HG03159 (cell line): ENCODE results near the gene AATK.

ENCODE experiments used
- ATAC-seq: cut with Tn5 transposase; IDR thresholded peaks from one replicate; pipeline ENCODE4 v1.9.1; 2021; ENCODE audit warnings: mild to moderate bottlenecking, moderate library complexity; ENCODE audit not compliant: unreplicated experiment

Gene AATK

GRCh38 chr17:81166033-81166492 lies at the start of gene AATK:
Gene AATK (minus strand): TSS chr17:81166221. CDS start chr17:81165992, 229 bp downstream.
- no peak for ATAC-seq

GRCh38 chr17:81213978-81214377 lies 48.0 kb upstream of the AATK start:
- ATAC-seq, result no peak

GRCh38 chr17:81212365-81212764 lies 46.3 kb upstream of the AATK start:
- ATAC-seq, result no peak

GRCh38 chr17:81210868-81211267 lies 44.8 kb upstream of the AATK start:
- ATAC-seq, result no peak

- no peak for ATAC-seq
Observed at GRCh38 chr17:81210466-81210865, 44.4 kb upstream of the AATK start.

- no peak for ATAC-seq
Observed at GRCh38 chr17:81209141-81209540, 43.1 kb upstream of the AATK start.

- ATAC-seq, result no peak
Observed at GRCh38 chr17:81208651-81209050, 42.6 kb upstream of the AATK start.

GRCh38 chr17:81207610-81208581 lies 41.9 kb upstream of the AATK start:
- no peak for ATAC-seq

GRCh38 chr17:81206657-81207056 lies 40.6 kb upstream of the AATK start:
- no peak for ATAC-seq

- ATAC-seq, result no peak
Observed at GRCh38 chr17:81206166-81206565, 40.1 kb upstream of the AATK start.

- no peak for ATAC-seq
Observed at GRCh38 chr17:81204578-81204977, 38.6 kb upstream of the AATK start.

GRCh38 chr17:81203136-81203535 lies 37.1 kb upstream of the AATK start:
- ATAC-seq, result no peak

- ATAC-seq, result no peak
Observed at GRCh38 chr17:81202318-81202717, 36.3 kb upstream of the AATK start.

GRCh38 chr17:81200695-81201580 lies 34.9 kb upstream of the AATK start:
- ATAC-seq, result no peak

GRCh38 chr17:81200201-81200600 lies 34.2 kb upstream of the AATK start:
- ATAC-seq, result no peak

- no peak for ATAC-seq
Observed at GRCh38 chr17:81199482-81199830, 33.4 kb upstream of the AATK start.

- no peak for ATAC-seq
Observed at GRCh38 chr17:81198826-81199481, 32.9 kb upstream of the AATK start.

GRCh38 chr17:81197831-81198490 lies 31.9 kb upstream of the AATK start:
- ATAC-seq, result no peak

- ATAC-seq, result no peak
Observed at GRCh38 chr17:81197409-81197795, 31.4 kb upstream of the AATK start.
